Mesendoderm (in vitro differentiated cells): ENCODE results near the gene DCAF7.

Source experiments
- DNase-seq: peaks from one replicate; pipeline ENCODE4 v3.0.0; 2013
- H2AK5ac ChIP-seq: 2 replicates; pipeline ENCODE4 v1.6.1; 2013; ENCODE audit warnings: low read length, inconsistent platforms
- H2BK120ac ChIP-seq: 2 replicates; pipeline ENCODE4 v1.6.1; 2013; ENCODE audit warnings: low read depth, mild to moderate bottlenecking, low read length, moderate library complexity, mixed read lengths
- H2BK15ac ChIP-seq: replicated peaks from 2 replicates; pipeline ENCODE4 v1.6.1; 2013; ENCODE audit warnings: low read depth, mild to moderate bottlenecking, moderate library complexity
- H2BK5ac ChIP-seq: 2 replicates; pipeline ENCODE4 v1.6.1; 2013; ENCODE audit warnings: low read length, inconsistent platforms
- H3K18ac ChIP-seq: 2 replicates; pipeline ENCODE4 v1.6.1; 2013; ENCODE audit warnings: mild to moderate bottlenecking, low read length, mixed read lengths
- H3K23ac ChIP-seq: one replicate; pipeline ENCODE4 v1.6.1; 2013; ENCODE audit warnings: low read length
- H3K27ac ChIP-seq: 2 replicates; pipeline ENCODE4 v1.5.1; 2013; ENCODE audit warnings: low read depth, mild to moderate bottlenecking, inconsistent platforms, low read length, moderate library complexity
- H3K27me3 ChIP-seq: 2 replicates; pipeline ENCODE4 v1.6.1; 2013; ENCODE audit warnings: low read length, control low read depth, mild to moderate bottlenecking, inconsistent platforms; ENCODE audit not compliant: insufficient read depth, poor library complexity
- H3K36me3 ChIP-seq: 2 replicates; pipeline ENCODE4 v1.6.1; 2013; ENCODE audit warnings: low read length, inconsistent platforms; ENCODE audit not compliant: control insufficient read depth, insufficient read depth
- H3K4ac ChIP-seq: one replicate; pipeline ENCODE4 v1.6.1; 2013; ENCODE audit warnings: low read depth, mild to moderate bottlenecking, low read length, moderate library complexity
- H3K4me1 ChIP-seq: 2 replicates; pipeline ENCODE4 v1.6.1; 2013; ENCODE audit warnings: low read depth, low read length, inconsistent platforms; ENCODE audit not compliant: control insufficient read depth
- H3K4me2 ChIP-seq: 2 replicates; pipeline ENCODE4 v1.6.1; 2013; ENCODE audit warnings: low read length
- H3K4me3 ChIP-seq: 2 replicates; pipeline ENCODE4 v1.5.1; 2013; ENCODE audit warnings: mild to moderate bottlenecking, low read length
- H3K56ac ChIP-seq: one replicate; pipeline ENCODE4 v1.6.1; 2013; ENCODE audit warnings: low read length
- H3K79me1 ChIP-seq: 2 replicates; pipeline ENCODE4 v1.6.1; 2013; ENCODE audit warnings: low read length, inconsistent platforms
- H3K79me2 ChIP-seq: 2 replicates; pipeline ENCODE4 v1.6.1; 2013; ENCODE audit warnings: mild to moderate bottlenecking, low read length; ENCODE audit not compliant: control insufficient read depth, insufficient read depth
- H3K9ac ChIP-seq: 2 replicates; pipeline ENCODE4 v1.6.1; 2013; ENCODE audit warnings: low read length, inconsistent platforms
- H4K5ac ChIP-seq: one replicate; pipeline ENCODE4 v1.6.1; 2013; ENCODE audit warnings: low read length
- H4K8ac ChIP-seq: one replicate; pipeline ENCODE4 v1.6.1; 2013; ENCODE audit warnings: low read depth, mild to moderate bottlenecking, control low read depth, low read length, moderate library complexity
- WGBS: extraction: QIAGEN DNeasy Blood & Tissue Kit; methylation state at CpG from one replicate; pipeline ENCODE4 v1.1.7; 2013; ENCODE audit warnings: low lambda C conversion rate, missing lambda C conversion rate; ENCODE audit not compliant: insufficient coverage; ENCODE audit errors: extremely low coverage; 5-methylcytosine and 5-hydroxymethylcytosine counted together

DCAF7 gene

GRCh38 chr17:63635290-63635689 lies 85.0 kb downstream of the DCAF7 start:
- Histone ChIP-seq H2BK120ac (no peak overlapping the region), H3K23ac (no peak overlapping the region), H3K4ac (no peak overlapping the region), H4K8ac (no peak overlapping the region), H3K4me2 (no peak overlapping the region), H4K5ac (no peak overlapping the region), H3K4me3 (no peak overlapping the region), H3K79me2 (peaks cover 2% of the 10 kb centered on the region), H3K18ac (no peak overlapping the region), H3K79me1 (peaks cover 8% of the 10 kb centered on the region), H3K4me1 (peaks cover 8% of the 10 kb centered on the region), H3K36me3 (peaks cover 5% of the 10 kb centered on the region), H2BK15ac (no peak overlapping the region), H3K27ac (no peak overlapping the region), H3K56ac (no peak overlapping the region), H2BK5ac (no peak overlapping the region), H2AK5ac (no peak overlapping the region), H3K9ac (no peak overlapping the region), H3K27me3 (no peaks in the 10 kb centered on the region)
- no CpG with 5 or more reads among the region's 2 CpGs for WGBS
- no peak for DNase-seq

GRCh38 chr17:63635787-63636186 lies 85.5 kb downstream of the DCAF7 start:
- Histone ChIP-seq H3K23ac (no peak overlapping the region), H3K56ac (no peak overlapping the region), H2BK15ac (no peak overlapping the region), H3K27me3 (no peaks in the 10 kb centered on the region), H3K79me2 (peaks cover 1% of the 10 kb centered on the region), H3K4me1 (peaks cover 8% of the 10 kb centered on the region), H3K9ac (no peak overlapping the region), H3K36me3 (peaks cover 5% of the 10 kb centered on the region), H4K5ac (no peak overlapping the region), H3K4me2 (no peak overlapping the region), H3K79me1 (peaks cover 8% of the 10 kb centered on the region), H3K18ac (no peak overlapping the region), H3K4ac (no peak overlapping the region), H3K27ac (no peak overlapping the region), H4K8ac (no peak overlapping the region), H2AK5ac (no peak overlapping the region), H2BK120ac (no peak overlapping the region), H2BK5ac (no peak overlapping the region), H3K4me3 (no peak overlapping the region)
- no CpG with 5 or more reads among the region's 2 CpGs for WGBS
- no peak for DNase-seq

GRCh38 chr17:63639125-63639524 lies 88.8 kb downstream of the DCAF7 start:
- no peaks in the 10 kb centered on the region for H3K79me2 ChIP-seq
- H3K4ac ChIP-seq, result no peak overlapping the region
- H3K9ac ChIP-seq, result no peak overlapping the region
- H3K27me3 ChIP-seq, result no peaks in the 10 kb centered on the region
- H2BK5ac ChIP-seq, result no peak overlapping the region
- H3K4me2 ChIP-seq, result no peak overlapping the region
- H2AK5ac ChIP-seq, result no peak overlapping the region
- H3K79me1 ChIP-seq, result peaks cover 4% of the 10 kb centered on the region
- no peak overlapping the region for H3K4me3 ChIP-seq
- H3K27ac ChIP-seq, result no peak overlapping the region
- H3K36me3 ChIP-seq, result peaks cover 5% of the 10 kb centered on the region
- no peak overlapping the region for H2BK15ac ChIP-seq
- H3K56ac ChIP-seq, result no peak overlapping the region
- H2BK120ac ChIP-seq, result no peak overlapping the region
- H4K8ac ChIP-seq, result no peak overlapping the region
- H3K23ac ChIP-seq, result no peak overlapping the region
- no peak overlapping the region for H4K5ac ChIP-seq
- peaks cover 5% of the 10 kb centered on the region for H3K4me1 ChIP-seq
- DNase-seq, result no peak
- no peak overlapping the region for H3K18ac ChIP-seq
- WGBS, result no CpG with 5 or more reads among the region's 1 CpG

GRCh38 chr17:63640038-63640437 lies 89.8 kb downstream of the DCAF7 start:
- Histone ChIP-seq H3K79me2 (no peaks in the 10 kb centered on the region), H3K4ac (no peak overlapping the region), H3K23ac (no peak overlapping the region), H2BK5ac (no peak overlapping the region), H2AK5ac (no peak overlapping the region), H3K27me3 (no peaks in the 10 kb centered on the region), H3K27ac (no peak overlapping the region), H3K4me1 (peaks cover 2% of the 10 kb centered on the region), H2BK15ac (no peak overlapping the region), H3K4me2 (no peak overlapping the region), H3K36me3 (peaks cover 5% of the 10 kb centered on the region), H2BK120ac (no peak overlapping the region), H4K5ac (no peak overlapping the region), H3K4me3 (no peak overlapping the region), H3K79me1 (peaks cover 4% of the 10 kb centered on the region), H3K9ac (no peak overlapping the region), H3K56ac (no peak overlapping the region), H4K8ac (no peak overlapping the region), H3K18ac (no peak overlapping the region)
- no peak for DNase-seq
- no CpG with 5 or more reads among the region's 4 CpGs for WGBS

- H4K8ac ChIP-seq, result no peak overlapping the region
- H4K5ac ChIP-seq, result no peak overlapping the region
- H3K56ac ChIP-seq, result peak overlapping the region; percentile 5
- no peak overlapping the region for H2BK120ac ChIP-seq
- H3K23ac ChIP-seq, result no peak overlapping the region
- H2BK15ac ChIP-seq, result no peak overlapping the region
- no peak overlapping the region for H2BK5ac ChIP-seq
- WGBS, result no CpG with 5 or more reads among the region's 4 CpGs
- H3K27ac ChIP-seq, result no peak overlapping the region
- peaks cover 2% of the 10 kb centered on the region for H3K4me1 ChIP-seq
- H3K9ac ChIP-seq, result no peak overlapping the region
- H3K4me2 ChIP-seq, result no peak overlapping the region
- H3K79me1 ChIP-seq, result no peaks in the 10 kb centered on the region
- peaks cover 2% of the 10 kb centered on the region for H3K36me3 ChIP-seq
- no peak overlapping the region for H3K18ac ChIP-seq
- no peak overlapping the region for H3K4ac ChIP-seq
- H3K79me2 ChIP-seq, result no peaks in the 10 kb centered on the region
- no peak overlapping the region for H2AK5ac ChIP-seq
- no peaks in the 10 kb centered on the region for H3K27me3 ChIP-seq
- no peak overlapping the region for H3K4me3 ChIP-seq
- peak; percentile 23 for DNase-seq
Measured at GRCh38 chr17:63641692-63642448, 91.6 kb downstream of the DCAF7 start.
